ENCODE results near the gene CCDC97. TPM values are rescaled to one million over a fixed set of nuclear protein-coding genes. Genes with fewer than 3 reads are reported as not detected.
"Not testable (repeated sequence)": the region's sequence is repeated elsewhere in the genome, so short reads cannot be mapped to it uniquely, and the experiment has no call there.

The CCDC97 gene
- total RNA-seq, 2 experiments from 2014 or later = 37.8 to 40.8 TPM

DNA sequence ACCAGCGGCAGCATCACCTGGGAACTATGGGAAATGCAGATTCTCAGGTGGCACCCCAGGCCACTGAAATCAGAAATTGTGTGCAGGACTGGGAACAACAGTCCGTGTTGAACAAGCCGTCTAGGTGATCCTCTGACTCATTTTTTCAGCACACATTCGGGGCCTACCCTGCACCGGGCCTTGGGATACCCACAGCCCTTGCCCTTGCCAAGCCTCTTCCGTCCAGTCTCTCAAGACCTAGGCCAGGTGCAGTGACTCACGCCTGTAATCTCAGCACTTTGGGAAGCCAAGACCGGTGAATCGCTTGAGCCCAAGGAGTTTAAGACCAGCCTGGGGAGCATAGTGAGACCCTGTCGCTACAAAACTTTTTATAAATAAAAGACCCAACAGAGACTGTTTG is 25.5 kb downstream of the CCDC97 start:
- no peak overlapping the region for H3K4me3 Mint-ChIP-seq
- peak overlapping the region; percentile 51 for H3K27ac Mint-ChIP-seq
- peaks cover 31% of the 10 kb centered on the region for H3K36me3 Mint-ChIP-seq

DNA sequence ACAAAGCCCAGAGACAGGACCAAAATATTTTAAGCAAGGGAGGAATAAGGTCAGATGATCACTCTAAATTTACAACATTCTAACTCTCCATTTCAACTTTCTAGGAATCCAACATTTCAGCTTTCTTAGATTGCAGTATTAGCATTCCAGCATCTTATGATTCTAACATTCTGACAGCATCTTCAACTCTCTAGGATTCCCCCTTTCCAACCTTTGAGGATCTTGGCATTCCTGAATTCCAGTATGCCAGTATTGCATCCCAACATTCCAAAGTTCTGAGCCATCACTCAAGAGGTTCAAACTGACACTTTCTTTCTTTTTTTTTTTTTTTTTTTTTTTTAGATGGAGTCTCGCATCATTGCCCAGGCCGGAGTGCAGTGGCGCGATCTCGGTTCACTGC is 30.0 kb downstream of the CCDC97 start:
- no peak for DNase-seq
- H3K4me1 Mint-ChIP-seq = peaks cover 49% of the 10 kb centered on the region
- POLR2A ChIA-PET = no interaction called here
- H3K9me3 Mint-ChIP-seq = no peaks in the 10 kb centered on the region
- H3K36me3 Mint-ChIP-seq = peaks cover 38% of the 10 kb centered on the region
- ATAC-seq (ENCODE audit: low read depth) = no peak
- H3K27me3 Mint-ChIP-seq = no peaks in the 10 kb centered on the region
- H3K27ac Mint-ChIP-seq = peak overlapping the region; percentile 39
- no peak overlapping the region for H3K4me3 Mint-ChIP-seq

More for the DNA sequence above, 25.5 kb downstream of the CCDC97 start:
- POLR2A ChIA-PET = interaction anchor here (0.6 to 3.7 kb wide), 3 partner anchors 8 to 16 kb away, joined by 3 to 17 read pairs (median 3); no protein-coding TSS in a partner anchor
- no peak for ATAC-seq (ENCODE audit: low read depth)
- Mint-ChIP-seq H3K9me3 (no peaks in the 10 kb centered on the region), H3K4me1 (peaks cover 37% of the 10 kb centered on the region), H3K27me3 (no peaks in the 10 kb centered on the region)
- DNase-seq = no peak

DNA sequence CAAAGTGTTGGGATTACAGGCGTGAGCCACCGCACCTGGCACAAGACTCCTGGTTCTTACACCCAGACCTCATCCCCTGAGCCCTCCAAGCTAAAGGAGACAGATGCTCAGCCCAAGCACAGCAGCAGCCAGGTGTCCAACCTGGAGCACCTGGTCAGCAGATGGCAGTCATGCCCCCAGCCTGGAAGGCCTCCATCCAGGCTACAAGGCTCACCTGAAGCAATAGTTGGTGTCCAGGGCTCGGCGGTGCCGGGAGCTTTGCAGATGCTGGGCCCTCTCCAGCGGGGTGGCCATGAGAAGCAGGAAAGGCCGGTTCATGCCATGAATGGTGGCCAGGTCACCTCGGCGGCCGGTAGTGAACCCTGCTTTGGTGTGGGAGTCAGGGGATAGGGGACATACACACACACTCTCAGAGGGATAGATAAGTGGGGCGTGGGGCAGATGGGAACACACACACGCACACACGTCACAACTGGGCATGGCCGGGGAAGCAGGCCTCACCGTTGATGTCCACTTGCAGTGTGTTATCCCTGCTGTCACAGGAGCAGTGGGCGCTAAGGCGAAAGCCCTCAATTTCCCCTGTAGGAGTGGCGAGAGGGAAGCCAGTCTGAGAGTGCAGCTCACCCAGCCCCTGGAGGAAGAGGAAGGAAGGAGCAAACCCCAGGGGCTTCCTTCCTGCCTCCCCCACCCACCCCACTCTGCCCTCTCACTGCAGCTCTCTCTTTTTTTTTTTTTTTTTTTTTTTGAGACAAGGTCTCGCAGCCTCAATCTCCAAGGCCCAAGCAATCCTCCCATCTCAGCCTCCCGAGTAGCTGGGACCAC is 31.9 kb downstream of the CCDC97 start:
- H3K36me3 Mint-ChIP-seq = peaks cover 45% of the 10 kb centered on the region
- H3K4me1 Mint-ChIP-seq = peaks cover 42% of the 10 kb centered on the region
- H3K9me3 Mint-ChIP-seq = no peaks in the 10 kb centered on the region
- H3K4me3 Mint-ChIP-seq = peak overlapping the region; percentile 55
- peak overlapping the region; percentile 73 for H3K27ac Mint-ChIP-seq
- no peaks in the 10 kb centered on the region for H3K27me3 Mint-ChIP-seq
- peak; percentile 61 for ATAC-seq (ENCODE audit: low read depth)
- POLR2A ChIA-PET = interaction anchor here (0.6 to 1.5 kb wide), 10 partner anchors 10 to 197 kb away, joined by 3 to 7 read pairs (median 3); partner anchors contain the start of genes B9D2, CCDC97 and DMAC2
- DNase-seq = no peak

DNA sequence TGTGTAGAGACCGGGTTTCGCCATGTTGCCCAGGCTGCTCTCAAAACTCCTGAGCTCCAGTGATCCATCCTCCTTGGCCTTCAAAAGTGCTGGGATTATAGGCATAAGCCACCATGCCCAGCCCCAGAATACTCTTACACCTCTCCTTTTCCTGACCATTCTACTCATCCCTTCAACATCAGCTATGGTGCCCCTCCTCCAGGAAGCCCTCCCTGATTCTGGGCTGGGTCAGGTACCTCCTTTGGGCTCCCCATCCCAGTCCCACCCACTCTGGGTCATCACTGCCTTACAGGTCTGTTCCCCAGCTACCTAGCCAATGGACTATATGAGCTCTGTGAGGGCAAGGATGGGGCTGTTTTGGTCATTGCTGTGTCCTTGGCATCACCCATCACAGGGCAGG is 34.2 kb downstream of the CCDC97 start:
- POLR2A ChIA-PET = no interaction called here
- Mint-ChIP-seq H3K27me3 (no peaks in the 10 kb centered on the region), H3K4me3 (no peak overlapping the region), H3K4me1 (peaks cover 45% of the 10 kb centered on the region), H3K9me3 (peaks cover 4% of the 10 kb centered on the region), H3K36me3 (peaks cover 51% of the 10 kb centered on the region), H3K27ac (peak overlapping the region; percentile 21)
- ATAC-seq (ENCODE audit: low read depth) (no peak), DNase-seq (no peak)

DNA sequence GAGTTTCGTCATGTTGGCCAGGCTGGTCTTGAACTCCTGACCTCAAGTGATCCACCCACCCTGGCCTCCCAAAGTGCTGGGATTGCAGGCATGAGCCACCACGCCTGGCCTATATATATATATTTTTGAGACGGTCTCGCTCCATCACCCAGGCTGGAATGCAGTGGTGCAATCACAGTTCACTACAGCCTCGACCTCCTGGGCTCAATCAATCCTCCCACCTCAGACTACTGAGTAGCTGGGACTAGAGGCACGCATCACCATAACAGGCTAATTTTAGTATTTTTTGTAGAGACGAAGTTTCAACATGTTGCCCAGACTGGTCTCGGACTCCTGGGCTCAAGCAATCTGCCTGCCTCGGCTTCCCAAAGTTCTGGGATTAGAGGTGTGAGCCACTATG is 36.9 kb downstream of the CCDC97 start:
- H3K36me3 Mint-ChIP-seq = peaks cover 50% of the 10 kb centered on the region
- H3K27me3 Mint-ChIP-seq; DNase-seq; H3K4me3 Mint-ChIP-seq; ATAC-seq (ENCODE audit: low read depth); H3K9me3 Mint-ChIP-seq; H3K27ac Mint-ChIP-seq: not testable (repeated sequence)
- H3K4me1 Mint-ChIP-seq = peaks cover 45% of the 10 kb centered on the region
- POLR2A ChIA-PET = interaction anchor here (0.8 to 4.5 kb wide), 2 partner anchors 9 to 19 kb away, joined by 3 to 33 read pairs; no protein-coding TSS in a partner anchor

DNA sequence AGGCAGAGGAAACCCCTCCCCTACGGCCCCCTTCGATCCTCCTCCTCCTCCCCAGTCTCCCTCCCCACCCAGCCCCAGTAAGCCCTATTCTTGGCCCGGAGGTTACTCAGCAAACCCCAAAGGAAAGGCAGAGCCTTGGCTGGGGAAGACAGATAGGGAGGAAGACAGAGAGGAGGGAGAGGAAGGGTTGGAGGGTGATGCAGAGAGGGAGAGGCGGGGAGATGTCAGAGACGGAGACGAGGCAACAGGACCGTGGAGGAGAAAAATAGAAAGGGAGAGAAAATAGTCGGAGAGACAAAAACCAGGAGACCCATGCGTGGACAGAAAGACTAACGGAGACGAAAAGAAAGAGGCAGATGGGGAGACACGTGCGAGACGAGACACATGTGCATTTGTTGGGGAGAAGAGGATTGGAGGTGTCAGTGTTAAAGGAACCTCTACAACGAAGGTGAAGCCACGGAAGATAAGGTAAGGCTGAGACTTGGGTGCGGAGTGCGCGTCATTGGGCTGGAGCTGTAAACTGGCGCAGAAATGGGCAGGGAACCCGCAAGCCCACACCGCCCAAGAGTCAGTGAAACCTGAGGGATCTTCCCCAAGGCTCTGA is 40.9 kb downstream of the CCDC97 start:
- Mint-ChIP-seq H3K27ac (peak overlapping the region; percentile 90), H3K27me3 (no peaks in the 10 kb centered on the region), H3K4me1 (peaks cover 40% of the 10 kb centered on the region), H3K9me3 (peaks cover 4% of the 10 kb centered on the region), H3K36me3 (peaks cover 39% of the 10 kb centered on the region), H3K4me3 (peak overlapping the region; percentile 97)
- POLR2A ChIA-PET = interaction anchor here (0.6 to 6.9 kb wide), 17 partner anchors 9 to 573 kb away, joined by 3 to 64 read pairs (median 6); partner anchors contain the start of genes B9D2, CCDC97, DMAC2 and RAB4B
- ATAC-seq (ENCODE audit: low read depth) = peak; percentile 8
- DNase-seq = no peak

DNA sequence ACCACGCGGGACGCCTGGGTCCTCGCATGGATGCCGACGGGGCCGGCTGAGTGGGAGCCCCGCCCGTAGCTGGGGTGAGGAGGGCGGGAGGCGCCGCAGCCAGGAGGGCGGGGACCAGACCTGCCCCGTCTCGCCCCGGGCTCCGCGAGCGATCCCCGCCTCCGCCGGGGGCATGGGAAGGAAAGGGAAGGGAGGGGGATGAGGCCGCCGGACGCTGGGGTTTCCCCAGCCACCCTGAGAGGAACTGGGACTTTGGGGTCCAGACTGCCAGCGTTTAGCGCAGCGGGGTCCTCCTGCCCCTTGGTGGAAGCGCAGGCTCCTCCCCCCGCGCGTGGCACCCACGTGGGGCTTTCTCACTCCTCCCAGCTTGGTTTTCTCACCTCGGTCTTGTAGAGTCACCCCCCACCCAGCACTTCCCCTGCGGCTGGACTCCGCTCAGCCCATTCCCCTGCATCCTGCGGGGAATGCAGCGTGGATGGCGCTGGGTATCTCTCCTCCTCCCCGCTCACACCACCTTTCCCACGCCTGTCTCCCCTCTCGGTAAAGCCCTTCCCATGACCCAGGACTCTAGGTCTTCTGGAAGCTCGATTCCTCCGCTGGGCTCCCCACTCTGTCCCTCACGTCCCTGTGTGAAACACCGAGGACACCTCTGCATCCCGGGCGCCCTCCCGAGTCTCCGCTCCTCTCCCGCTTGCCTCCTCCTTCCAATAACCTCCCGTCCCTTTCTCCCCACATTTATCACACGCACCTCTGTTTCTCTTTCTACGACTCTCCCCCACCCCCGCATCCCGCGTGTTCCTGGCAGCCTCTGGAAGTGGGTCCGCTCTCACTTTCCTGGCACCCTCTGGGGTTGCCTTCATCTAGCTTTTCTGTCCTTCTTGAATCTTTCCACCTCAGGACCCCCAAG is 41.6 kb downstream of the CCDC97 start:
- DNase-seq (peak; percentile 89), ATAC-seq (ENCODE audit: low read depth) (peak; percentile 55)
- peak overlapping the region; percentile 97 for H3K27ac Mint-ChIP-seq
- H3K36me3 Mint-ChIP-seq = peaks cover 34% of the 10 kb centered on the region
- peaks cover 44% of the 10 kb centered on the region for H3K4me1 Mint-ChIP-seq
- POLR2A ChIA-PET = interaction anchor here (0.6 to 6.9 kb wide), 23 partner anchors 9 to 573 kb away, joined by 3 to 64 read pairs (median 4); partner anchors contain the start of genes B3GNT8, B9D2, CCDC97 and DMAC2
- no peaks in the 10 kb centered on the region for H3K27me3 Mint-ChIP-seq
- H3K4me3 Mint-ChIP-seq = peak overlapping the region; percentile 97
- H3K9me3 Mint-ChIP-seq = peaks cover 4% of the 10 kb centered on the region

DNA sequence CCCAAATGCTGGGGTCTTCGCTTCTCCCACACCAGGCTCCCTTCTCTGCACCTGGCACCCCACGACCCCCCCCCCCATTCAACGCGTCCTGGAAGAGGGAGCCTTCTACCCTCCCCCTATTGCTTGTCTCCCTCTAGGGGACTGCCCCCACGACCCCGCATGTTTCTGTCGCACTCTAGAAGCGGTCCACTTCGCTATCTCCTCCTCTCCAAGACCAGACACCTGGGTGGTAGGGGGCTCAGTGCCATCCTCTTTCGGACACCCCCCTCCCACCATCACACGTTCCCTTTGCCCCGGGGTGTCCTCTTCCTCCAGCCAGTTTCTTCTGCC is 42.3 kb downstream of the CCDC97 start:
- H3K36me3 Mint-ChIP-seq = peaks cover 31% of the 10 kb centered on the region
- H3K27ac Mint-ChIP-seq = peak overlapping the region; percentile 97
- peak overlapping the region; percentile 97 for H3K4me3 Mint-ChIP-seq
- H3K9me3 Mint-ChIP-seq = peaks cover 4% of the 10 kb centered on the region
- POLR2A ChIA-PET = interaction anchor here (0.8 to 6.9 kb wide), 16 partner anchors 9 to 148 kb away, joined by 3 to 64 read pairs (median 4); partner anchors contain the start of genes B3GNT8, B9D2, CCDC97 and DMAC2
- H3K4me1 Mint-ChIP-seq = peaks cover 50% of the 10 kb centered on the region
- ATAC-seq (ENCODE audit: low read depth) = no peak
- no peaks in the 10 kb centered on the region for H3K27me3 Mint-ChIP-seq
- DNase-seq = no peak

DNA sequence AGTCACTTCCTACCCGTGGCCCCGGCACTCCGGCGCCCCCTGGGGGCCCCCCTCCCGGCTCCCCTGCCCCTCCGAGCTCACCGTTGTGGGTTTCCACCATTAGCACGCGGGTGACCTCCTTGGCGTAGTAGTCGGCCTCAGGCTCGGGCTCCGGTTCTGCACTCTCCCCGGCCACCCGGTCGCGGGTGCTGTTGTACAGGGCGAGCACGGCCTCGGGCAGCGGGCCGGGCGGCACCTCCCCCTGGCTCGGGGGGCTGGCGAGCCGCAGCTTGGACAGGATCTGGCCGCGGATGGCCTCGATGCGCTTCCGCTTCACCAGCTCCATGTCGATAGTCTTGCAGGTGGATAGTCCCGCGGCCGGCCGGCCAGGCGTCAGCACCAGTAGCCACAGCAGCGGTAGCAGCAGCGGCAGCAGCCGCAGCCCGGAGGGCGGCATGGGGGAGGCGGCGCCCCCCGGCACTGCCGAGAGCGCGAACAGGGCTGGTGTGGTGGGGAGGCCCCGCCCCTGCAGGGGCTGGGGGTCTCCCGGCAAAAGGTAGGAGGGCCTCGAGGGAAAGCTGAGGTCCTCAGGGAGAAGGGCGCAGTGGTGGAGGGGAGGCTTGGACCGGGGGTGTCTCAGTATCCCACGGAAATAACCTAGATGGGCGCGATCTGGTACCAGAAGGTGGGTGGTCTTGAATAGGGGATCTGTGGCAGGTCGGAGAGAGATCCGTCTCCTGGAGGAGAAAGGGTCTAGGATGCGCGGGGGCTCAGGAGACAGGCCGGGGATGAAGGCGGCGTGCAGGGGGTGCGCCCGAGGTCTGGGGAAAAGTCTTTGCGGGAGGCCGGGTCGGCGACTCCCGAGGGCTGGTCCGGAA is 42.9 kb downstream of the CCDC97 start:
- POLR2A ChIA-PET = interaction anchor here (0.7 to 6.9 kb wide), 19 partner anchors 8 to 149 kb away, joined by 3 to 64 read pairs (median 4); partner anchors contain the start of genes B3GNT8, B9D2, CCDC97 and DMAC2
- Mint-ChIP-seq H3K4me1 (peaks cover 56% of the 10 kb centered on the region), H3K4me3 (peak overlapping the region; percentile 97), H3K36me3 (peaks cover 26% of the 10 kb centered on the region), H3K9me3 (peaks cover 4% of the 10 kb centered on the region), H3K27ac (peak overlapping the region; percentile 97), H3K27me3 (no peaks in the 10 kb centered on the region)
- DNase-seq (peak; percentile 87), ATAC-seq (ENCODE audit: low read depth) (peak; percentile 19)

DNA sequence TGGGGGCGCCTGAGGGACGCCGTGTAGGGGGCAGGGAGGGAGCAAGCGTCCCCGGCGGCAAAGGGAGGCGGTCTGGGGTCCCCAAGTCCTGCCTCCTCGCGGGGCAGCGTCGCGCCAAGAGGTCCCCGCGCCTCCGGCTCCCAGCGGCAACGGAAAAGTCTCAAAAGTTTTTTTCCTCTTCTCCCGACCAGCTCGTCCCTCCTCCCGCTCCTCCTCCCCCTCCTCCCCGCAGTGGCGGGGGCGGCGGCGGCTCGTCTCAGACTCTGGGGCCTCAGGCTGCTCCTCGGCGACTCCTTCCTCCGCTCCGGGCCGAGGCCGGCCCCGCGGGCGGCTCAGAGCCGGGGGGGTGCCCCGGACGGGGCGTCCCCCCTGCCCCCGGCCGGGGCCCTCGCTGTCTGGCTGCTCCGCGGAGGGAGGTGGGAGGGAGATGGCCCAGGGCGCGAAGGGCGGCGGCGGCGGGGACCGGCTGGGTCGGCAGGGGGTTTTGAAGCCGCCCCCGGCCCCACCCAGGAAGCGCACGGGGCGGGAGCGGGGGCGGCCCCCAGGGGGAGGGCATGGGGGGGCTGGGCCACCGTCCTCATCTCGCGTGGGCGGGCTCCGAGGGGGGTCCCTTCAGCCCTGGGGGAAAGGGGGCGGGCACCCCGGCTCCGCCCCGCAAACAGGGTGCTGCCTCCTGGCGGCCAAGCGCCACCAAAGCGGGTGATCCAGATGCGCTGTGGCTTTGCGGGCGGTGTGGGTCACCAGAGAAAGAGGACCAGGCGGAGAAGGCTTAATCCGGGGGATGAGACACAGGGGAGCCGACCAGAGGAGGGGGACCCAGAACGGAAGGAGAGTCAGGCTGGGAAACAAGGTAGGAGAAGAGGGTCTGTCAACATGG is 43.7 kb downstream of the CCDC97 start, which contains the start of gene TGFB1:
TSS of gene TGFB1 (minus strand) at position 457 of the 877 bp plus-strand sequence. CDS start 878 bp downstream, outside the sequence.
- Mint-ChIP-seq H3K36me3 (peaks cover 20% of the 10 kb centered on the region), H3K4me3 (peak within 1 kb of the TSS; percentile 97), H3K27ac (peak within 1 kb of the TSS; percentile 97), H3K9me3 (peaks cover 2% of the 10 kb centered on the region), H3K27me3 (no peaks in the 10 kb centered on the region), H3K4me1 (peaks cover 59% of the 10 kb centered on the region)
- POLR2A ChIA-PET = interaction anchor here (0.7 to 6.9 kb wide), 10 partner anchors 11 to 91 kb away, joined by 3 to 64 read pairs (median 7); partner anchors contain the start of genes B9D2 and DMAC2
- peak; percentile 96 for DNase-seq
- peak; percentile 46 for ATAC-seq (ENCODE audit: low read depth)

DNA sequence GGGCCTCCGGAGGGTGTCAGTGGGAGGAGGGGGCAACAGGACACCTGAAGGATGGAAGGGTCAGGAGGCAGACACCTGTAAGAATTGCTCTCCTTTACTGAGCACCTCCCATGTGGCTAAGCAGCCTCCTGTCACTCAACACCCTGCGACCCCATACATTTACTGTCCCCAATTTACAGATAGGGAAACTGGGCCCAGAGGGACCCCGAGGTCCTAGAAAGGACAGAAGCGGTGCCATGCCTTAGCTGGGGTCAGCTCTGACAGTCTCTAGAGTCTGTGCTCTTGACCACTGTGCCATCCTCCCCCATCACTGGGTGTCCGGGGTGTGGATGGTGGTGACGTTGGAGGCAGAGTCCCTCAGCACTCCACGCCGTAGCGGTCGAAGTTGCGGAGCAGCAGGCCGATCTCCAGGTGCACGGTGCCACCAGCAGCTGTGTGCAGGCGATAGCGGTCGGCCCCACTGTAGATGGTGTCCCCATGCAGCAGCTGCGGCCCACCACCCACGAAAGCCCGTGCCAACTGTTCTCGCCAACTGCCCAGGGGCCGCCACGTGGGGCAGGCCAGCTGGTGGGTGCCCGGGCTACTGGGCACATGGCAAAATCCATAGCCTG is 44.5 kb downstream of the CCDC97 start:
- H3K36me3 Mint-ChIP-seq = peaks cover 14% of the 10 kb centered on the region
- H3K4me3 Mint-ChIP-seq = peak overlapping the region; percentile 86
- peaks cover 52% of the 10 kb centered on the region for H3K4me1 Mint-ChIP-seq
- POLR2A ChIA-PET = interaction anchor here (1.1 to 6.9 kb wide), 4 partner anchors 10 to 221 kb away, joined by 4 to 64 read pairs (median 18); partner anchors contain the start of genes B9D2 and CEACAM21
- ATAC-seq (ENCODE audit: low read depth) (no peak), DNase-seq (no peak)
- H3K27ac Mint-ChIP-seq = peak overlapping the region; percentile 95
- no peaks in the 10 kb centered on the region for H3K27me3 Mint-ChIP-seq
- no peaks in the 10 kb centered on the region for H3K9me3 Mint-ChIP-seq
